Measurements from ENCODE around the gene CCDC81. TPM values are rescaled to one million over a fixed set of nuclear protein-coding genes. Genes with fewer than 3 reads are reported as not detected.

Gene CCDC81
- total and polyA plus RNA-seq, 2 of the 4 experiments (the other 2 are of a cell fraction), result 3.1 to 6.5 TPM

- DNase-seq (no peak), ATAC-seq (ENCODE audit: low read depth) (no peak)
- Histone ChIP-seq H3K14ac (replicated peaks; ENCODE audit: low read depth, low read length) (no peak overlapping the region), H3K36me3 (ENCODE audit: control insufficient read depth, insufficient read depth, low read length) (no peaks in the 10 kb centered on the region), H2AK9ac (replicated peaks; ENCODE audit: low read depth, low read length, poor library complexity) (no peak overlapping the region), H3K23ac (ENCODE audit: low read depth, low read length) (no peak overlapping the region), H4K91ac (ENCODE audit: insufficient read depth, low read depth, low read length) (no peak overlapping the region), H2BK5ac (ENCODE audit: low read depth, low read length, poor library complexity, severe bottlenecking) (no peak overlapping the region), H3K9ac (ENCODE audit: low read depth, low read length) (no peak overlapping the region), H2BK120ac (ENCODE audit: low read depth, low read length) (no peak overlapping the region), H3K79me1 (ENCODE audit: low read depth in 1 of 2, low read length in 2 of 2) (no peaks in the 10 kb centered on the region), H3K18ac (ENCODE audit: low read depth, low read length) (no peak overlapping the region), H3K4me1 (ENCODE audit: control insufficient read depth, insufficient read depth, low read length) (no peaks in the 10 kb centered on the region), H3K27me3 (ENCODE audit: control insufficient read depth, insufficient read depth, low read length) (no peaks in the 10 kb centered on the region), H3K27ac (ENCODE audit: insufficient read depth, low read length) (no peak overlapping the region), H2AFZ (replicated peaks; ENCODE audit: low read length, poor library complexity) (no peak overlapping the region), H4K20me1 (ENCODE audit: insufficient read depth, low read length) (no peaks in the 10 kb centered on the region), H2BK20ac (ENCODE audit: low read depth, low read length) (no peak overlapping the region), H2BK15ac (ENCODE audit: low read depth, low read length) (no peak overlapping the region), H3K4me2 (ENCODE audit: low read depth, low read length) (no peak overlapping the region), H3K4ac (ENCODE audit: low read depth, low read length) (no peak overlapping the region), H3K9me1 (ENCODE audit: insufficient read depth, low read length) (no peaks in the 10 kb centered on the region), H4K5ac (ENCODE audit: low read depth, low read length) (no peak overlapping the region), H3K56ac (ENCODE audit: extremely low read depth, insufficient read depth, low read length) (no peak overlapping the region), H3K4me3 (ENCODE audit: insufficient read depth, low read depth, low read length) (no peak overlapping the region), H2AK5ac (ENCODE audit: low read depth, low read length) (no peak overlapping the region), H3K9me3 (ENCODE audit: control insufficient read depth, insufficient read depth, low read length) (no peaks in the 10 kb centered on the region), H4K8ac (ENCODE audit: low read depth in 2 of 2, low read length in 2 of 2) (no peak overlapping the region)
- dilution Hi-C loops (cut with HindIII; ENCODE audit: low sequenced_read_pairs, unreplicated experiment) (no loop called here), in situ Hi-C loops (cut with MboI; ENCODE audit: low sequenced_read_pairs) (no loop called here), intact Hi-C loops (cut with micrococcal nuclease) (no loop called here)
- CTCF ChIA-PET, result no interaction called here
- BruUV-seq (replicated peaks), result no TSS peak
- POLR2A ChIA-PET (ENCODE audit: unreplicated experiment), result no interaction called here
- TF ChIP-seq MAFK (IDR thresholded peaks at IDR 0.05; ENCODE audit: low read depth, low read length) (no peak), MAZ (IDR thresholded peaks at IDR 0.05; ENCODE audit: borderline replicate concordance, low read depth, low read length) (no peak), NFE2L2 (IDR thresholded peaks at IDR 0.05; ENCODE audit: low read depth, low read length) (no peak), RAD21 (IDR thresholded peaks at IDR 0.05; ENCODE audit: low read length) (no peak), CTCF (conservative IDR thresholded peaks at IDR 0.05; ENCODE audit: low read depth, low read length) (no peak)
- WGBS, 2 experiments (ENCODE audit: extremely low coverage in 2 of 2, insufficient read length in 1 of 2), result no CpG with 5 or more reads among the region's 2 CpGs
These were observed 11.6 kb downstream of the CCDC81 start for GRCh38 chr11:86386283-86386682.
